Vagina (tissue), 2 donors: ENCODE results near the gene RANBP17. TPM values are rescaled to one million over a fixed set of nuclear protein-coding genes. Genes with fewer than 3 reads are reported as not detected.

Experiments
- DNase-seq, 2 donors: peaks; one replicate each; pipeline ENCODE4 v3.0.0-alpha.2; 2017; ENCODE audit errors: extremely low spot score in 2 of 2
- H3K27ac ChIP-seq: fragments of 200-600 bp; sonication (generic); one replicate; pipeline ENCODE4 v1.5.1; 2019
- H3K27me3 ChIP-seq: fragments of 200-600 bp; sonication (generic); one replicate; pipeline ENCODE4 v1.5.1; 2019
- H3K36me3 ChIP-seq, 2 donors: fragments of 200-600 bp; sonication (generic); one replicate each; pipeline ENCODE4 v1.5.1; 2017 to 2019
- H3K4me1 ChIP-seq: fragments of 200-600 bp; sonication (generic); one replicate; pipeline ENCODE4 v1.5.1; 2019
- H3K4me3 ChIP-seq, 2 donors: fragments of 200-600 bp; sonication (generic); 1 replicate in 1 of 2; 2 replicates in 1 of 2; pipeline ENCODE4 v1.5.1; 2016 to 2019
- H3K9me3 ChIP-seq: fragments of 200-600 bp; sonication (generic); one replicate; pipeline ENCODE4 v1.5.1; 2019
- POLR2A ChIP-seq, 2 donors: fragments of 450-650 bp; IDR thresholded peaks; one replicate each; pipeline ENCODE4 v1.6.1; 2017; ENCODE audit warnings: antibody characterized with exemption in 2 of 2, mild to moderate bottlenecking in 2 of 2, moderate library complexity in 2 of 2
- POLR2AphosphoS5 ChIP-seq, 2 donors: sonication (generic); formaldehyde crosslinking; IDR thresholded peaks; one replicate each; pipeline ENCODE4 v1.9.0; 2017; ENCODE audit warnings: antibody characterized with exemption in 2 of 2, mild to moderate bottlenecking in 2 of 2, low read depth in 1 of 2; ENCODE audit not compliant: insufficient read depth in 1 of 2
- intact Hi-C: fragments of 100-400 bp; cut with DNase I; formaldehyde crosslinking; loops from one replicate; pipeline ENCODE4 v1.15.1; 2023
- total RNA-seq: library from RNA; depleted of rRNA; stranded (reverse); fragments of >200 nt; gene quantifications from one replicate; pipeline ENCODE4 v1.2.3, GENCODE V29; 2016
- TF ChIP-seq, protein P1 (sequence below), 3 experiments: fragments of 450-650 bp in 2 of 3; fragments of 200-600 bp in 1 of 3; sonication (generic) in 1 of 3; IDR thresholded peaks; one replicate each; pipeline ENCODE4 v1.5.1; 2017 to 2019; ENCODE audit warnings: antibody characterized with exemption in 3 of 3, mild to moderate bottlenecking in 2 of 3, moderate library complexity in 2 of 3

RANBP17 gene
- total RNA-seq, 1 donor from 2014 or later: 5.4 TPM

DNA sequence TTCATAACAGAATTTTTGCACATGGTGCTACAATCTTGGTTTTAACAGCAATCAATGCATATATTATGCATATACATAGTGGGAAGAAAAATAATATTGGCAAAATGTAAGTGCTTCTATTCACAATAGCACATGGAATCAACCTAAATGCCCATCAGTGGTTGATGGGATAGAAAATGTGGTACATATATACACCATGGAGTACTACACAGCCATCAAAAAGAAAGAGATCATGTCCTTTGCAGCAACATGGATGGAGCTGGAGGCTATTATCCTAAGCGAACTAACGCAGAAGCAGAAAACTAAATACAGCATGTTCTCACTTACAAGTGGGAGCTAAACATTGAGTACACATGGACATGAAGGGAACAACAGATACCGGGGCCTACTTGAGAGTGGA lies 410.0 kb downstream of the RANBP17 start:
- Histone ChIP-seq H3K36me3 (no peaks in the 10 kb centered on the region), H3K27me3 (no peaks in the 10 kb centered on the region), H3K4me1 (no peaks in the 10 kb centered on the region), H3K4me3 (no peak overlapping the region), H3K27ac (no peak overlapping the region), H3K9me3 (no peaks in the 10 kb centered on the region)
- TF ChIP-seq, protein P1, sequence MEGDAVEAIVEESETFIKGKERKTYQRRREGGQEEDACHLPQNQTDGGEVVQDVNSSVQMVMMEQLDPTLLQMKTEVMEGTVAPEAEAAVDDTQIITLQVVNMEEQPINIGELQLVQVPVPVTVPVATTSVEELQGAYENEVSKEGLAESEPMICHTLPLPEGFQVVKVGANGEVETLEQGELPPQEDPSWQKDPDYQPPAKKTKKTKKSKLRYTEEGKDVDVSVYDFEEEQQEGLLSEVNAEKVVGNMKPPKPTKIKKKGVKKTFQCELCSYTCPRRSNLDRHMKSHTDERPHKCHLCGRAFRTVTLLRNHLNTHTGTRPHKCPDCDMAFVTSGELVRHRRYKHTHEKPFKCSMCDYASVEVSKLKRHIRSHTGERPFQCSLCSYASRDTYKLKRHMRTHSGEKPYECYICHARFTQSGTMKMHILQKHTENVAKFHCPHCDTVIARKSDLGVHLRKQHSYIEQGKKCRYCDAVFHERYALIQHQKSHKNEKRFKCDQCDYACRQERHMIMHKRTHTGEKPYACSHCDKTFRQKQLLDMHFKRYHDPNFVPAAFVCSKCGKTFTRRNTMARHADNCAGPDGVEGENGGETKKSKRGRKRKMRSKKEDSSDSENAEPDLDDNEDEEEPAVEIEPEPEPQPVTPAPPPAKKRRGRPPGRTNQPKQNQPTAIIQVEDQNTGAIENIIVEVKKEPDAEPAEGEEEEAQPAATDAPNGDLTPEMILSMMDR (IDR thresholded peaks at IDR 0.05): no peak
- TF ChIP-seq POLR2AphosphoS5 (IDR thresholded peaks at IDR 0.05; ENCODE audit: insufficient read depth in 1 of 2, low read depth in 1 of 2) (no peak), POLR2A (IDR thresholded peaks at IDR 0.05) (no peak)
- intact Hi-C loops: no loop called here
- no peak for DNase-seq

- H3K27me3 ChIP-seq: no peaks in the 10 kb centered on the region
- H3K4me1 ChIP-seq: no peaks in the 10 kb centered on the region
- H3K36me3 ChIP-seq: no peaks in the 10 kb centered on the region
- intact Hi-C loops: no loop called here
- TF ChIP-seq, protein P1 (IDR thresholded peaks at IDR 0.05): no peak
- TF ChIP-seq POLR2A (IDR thresholded peaks at IDR 0.05) (no peak), POLR2AphosphoS5 (IDR thresholded peaks at IDR 0.05; ENCODE audit: insufficient read depth in 1 of 2, low read depth in 1 of 2) (no peak)
- no peaks in the 10 kb centered on the region for H3K9me3 ChIP-seq
- no peak for DNase-seq
- no peak overlapping the region for H3K4me3 ChIP-seq
- no peak overlapping the region for H3K27ac ChIP-seq
Observed at GRCh38 chr5:171272996-171273970, 411.5 kb downstream of the RANBP17 start.

DNA sequence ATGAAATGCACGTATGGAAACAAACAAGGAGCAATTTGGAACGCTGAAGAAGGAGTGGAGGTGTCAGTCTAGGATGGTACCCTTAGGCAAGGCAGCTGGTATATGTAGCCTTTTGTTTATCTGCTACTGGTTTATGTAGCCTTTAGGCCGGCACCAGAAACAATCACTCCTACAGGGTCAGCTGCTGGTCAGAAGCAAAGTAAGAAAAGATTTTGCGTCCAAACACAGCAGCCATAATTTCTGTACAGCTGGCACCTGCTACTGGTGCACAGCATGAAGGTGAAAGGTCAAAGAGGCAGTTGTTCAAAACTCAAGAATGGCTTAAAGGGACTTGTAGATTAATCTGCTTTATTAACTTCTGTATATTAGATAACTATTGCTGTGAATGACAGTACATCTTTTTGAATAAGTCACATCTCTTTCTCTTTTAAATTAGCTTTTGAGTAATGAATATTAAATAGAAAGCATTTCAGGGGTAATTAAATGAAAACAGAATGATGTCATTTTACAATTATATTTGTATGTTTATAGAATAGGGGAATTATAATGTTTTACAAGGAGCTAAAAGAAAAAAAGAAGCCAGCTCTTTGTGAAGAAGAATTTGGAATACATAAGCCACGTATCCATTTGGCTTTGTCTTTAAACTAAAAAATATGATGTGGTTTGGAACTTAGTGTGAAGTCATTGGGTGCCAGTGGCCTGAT lies 414.2 kb downstream of the RANBP17 start:
- Histone ChIP-seq H3K36me3 (no peaks in the 10 kb centered on the region), H3K4me1 (no peaks in the 10 kb centered on the region), H3K4me3 (no peak overlapping the region), H3K27me3 (no peaks in the 10 kb centered on the region), H3K27ac (no peak overlapping the region), H3K9me3 (no peaks in the 10 kb centered on the region)
- TF ChIP-seq POLR2A (IDR thresholded peaks at IDR 0.05): no peak
- intact Hi-C loops: no loop called here
- no peak for DNase-seq

DNA sequence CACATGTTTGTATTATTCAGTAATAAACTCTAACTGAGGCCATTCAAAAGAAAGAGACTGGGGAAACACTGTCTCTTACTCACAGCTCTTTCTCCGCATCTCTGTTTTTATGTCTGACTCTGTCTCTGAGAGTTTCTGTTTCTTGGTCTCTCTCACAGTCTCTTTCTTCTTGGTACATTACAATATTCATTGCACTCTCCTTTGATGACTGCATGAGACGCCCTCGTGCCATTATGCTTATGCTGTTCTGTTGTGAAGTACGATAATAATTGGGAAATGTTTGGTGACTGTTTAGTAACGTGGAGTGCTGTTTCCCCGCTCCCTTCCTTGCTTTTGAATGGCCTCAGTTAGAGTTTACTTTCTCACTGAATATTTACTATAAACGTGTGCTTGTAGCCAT lies 421.9 kb downstream of the RANBP17 start:
- H3K27ac ChIP-seq: no peak overlapping the region
- H3K9me3 ChIP-seq: no peaks in the 10 kb centered on the region
- no peaks in the 10 kb centered on the region for H3K4me1 ChIP-seq
- no peak for TF ChIP-seq POLR2AphosphoS5 (IDR thresholded peaks at IDR 0.05; ENCODE audit: insufficient read depth in 1 of 2, low read depth in 1 of 2)
- no peak for TF ChIP-seq POLR2A (IDR thresholded peaks at IDR 0.05)
- TF ChIP-seq, protein P1 (IDR thresholded peaks at IDR 0.05): no peak
- no peaks in the 10 kb centered on the region for H3K36me3 ChIP-seq
- no peak overlapping the region for H3K4me3 ChIP-seq
- intact Hi-C loops: no loop called here
- DNase-seq: no peak
- no peaks in the 10 kb centered on the region for H3K27me3 ChIP-seq

DNA sequence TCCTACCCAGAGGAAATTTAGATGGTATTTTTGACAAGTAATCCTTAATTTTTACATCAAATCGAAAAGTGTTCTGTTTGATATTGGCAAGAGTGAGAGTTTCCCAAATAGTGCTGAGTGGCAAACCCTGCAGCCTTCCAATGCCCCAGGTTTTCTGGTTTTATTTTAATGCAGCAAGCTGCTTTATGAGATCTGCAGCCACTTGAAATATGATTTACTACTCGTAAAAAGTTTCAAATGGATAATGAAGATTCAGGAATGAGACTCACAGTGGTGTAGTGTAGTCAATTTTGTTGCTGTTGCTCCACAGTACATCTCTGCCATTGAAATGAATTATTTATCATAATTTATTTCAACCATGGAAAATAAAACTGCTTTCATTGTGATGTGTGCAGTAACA lies 423.6 kb downstream of the RANBP17 start:
- no peak for TF ChIP-seq POLR2A (IDR thresholded peaks at IDR 0.05)
- TF ChIP-seq, protein P1 (IDR thresholded peaks at IDR 0.05): no peak
- no peak for TF ChIP-seq POLR2AphosphoS5 (IDR thresholded peaks at IDR 0.05; ENCODE audit: insufficient read depth in 1 of 2, low read depth in 1 of 2)
- Histone ChIP-seq H3K9me3 (no peaks in the 10 kb centered on the region), H3K4me1 (no peaks in the 10 kb centered on the region), H3K27ac (no peak overlapping the region), H3K36me3 (no peaks in the 10 kb centered on the region), H3K4me3 (no peak overlapping the region), H3K27me3 (no peaks in the 10 kb centered on the region)
- no peak for DNase-seq
- intact Hi-C loops: no loop called here
